ENCODE measurements around the gene LRP4.
"Not testable (repeated sequence)": the region's sequence is repeated elsewhere in the genome, so short reads cannot be mapped to it uniquely, and the experiment has no call there.

LRP4 gene

DNA sequence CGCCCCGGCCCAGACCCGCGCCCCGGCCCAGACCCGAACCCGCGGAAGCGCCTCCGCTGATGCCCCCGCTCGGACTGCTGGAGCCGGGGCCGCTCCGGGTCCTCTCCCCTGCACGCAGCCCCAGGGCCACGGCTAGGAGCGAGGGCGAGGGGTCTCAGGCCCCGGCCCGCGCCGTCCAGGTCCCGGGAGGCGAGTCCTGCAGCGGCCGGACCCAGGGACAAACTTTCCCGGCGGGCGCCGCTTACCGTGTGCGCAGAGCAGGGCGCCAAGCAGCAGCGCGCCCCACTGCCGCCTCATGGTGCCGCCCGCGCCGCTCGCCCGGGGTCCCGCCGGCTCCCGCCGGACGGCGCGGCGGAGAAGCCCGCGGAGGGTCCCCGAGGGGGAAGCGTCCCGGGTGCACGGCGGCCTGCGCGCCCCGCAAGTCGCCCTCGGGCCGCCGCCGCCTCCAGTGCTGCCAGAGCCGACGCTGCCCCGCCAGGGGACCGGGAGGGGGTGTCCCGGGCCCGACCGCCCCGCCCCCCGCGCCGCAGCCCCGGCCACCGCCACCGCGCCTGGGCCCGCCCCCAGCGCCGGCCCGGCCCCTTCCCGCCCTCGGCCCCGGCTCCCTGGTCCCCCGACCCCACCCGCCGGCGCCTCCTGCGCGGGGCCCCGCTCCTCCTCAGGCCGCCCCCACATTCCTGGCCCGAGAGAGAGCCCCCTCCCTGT is at the start of gene LRP4:
LRP4 (minus strand) TSS at position 468 of the 705 bp plus-strand sequence; CDS start at position 297, 171 bp downstream.
- peak; percentile 55 for DNase-seq

DNA sequence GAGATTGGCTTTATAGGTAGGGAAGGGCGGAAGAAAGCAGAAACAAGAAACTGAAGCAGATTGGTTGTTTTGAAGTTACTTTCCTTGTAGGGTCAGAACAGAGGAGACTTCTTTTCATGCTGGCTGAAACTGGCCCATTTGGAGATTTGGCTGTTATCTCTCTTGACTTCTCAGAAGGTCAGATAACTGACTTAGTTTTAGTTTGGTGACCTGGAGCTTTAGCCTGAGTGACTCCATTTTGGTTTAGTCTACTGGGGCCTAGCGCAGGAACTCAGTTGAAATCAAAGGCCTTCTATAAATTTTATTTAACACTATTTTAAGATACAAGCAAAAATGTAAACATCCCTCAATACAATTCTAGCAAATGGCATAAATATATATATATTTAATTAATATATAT is 49.6 kb upstream of the LRP4 start:
- DNase-seq, result no peak

- DNase-seq, result no peak
These were observed 48.4 kb upstream of the LRP4 start for GRCh38 chr11:46966773-46967172.

- DNase-seq, result no peak
These were observed 45.5 kb upstream of the LRP4 start for GRCh38 chr11:46963844-46964243.

GRCh38 chr11:46961886-46962285 is 43.5 kb upstream of the LRP4 start:
- not testable (repeated sequence) for DNase-seq

- no peak for DNase-seq
These were observed 42.7 kb upstream of the LRP4 start for GRCh38 chr11:46961041-46961440.

DNA sequence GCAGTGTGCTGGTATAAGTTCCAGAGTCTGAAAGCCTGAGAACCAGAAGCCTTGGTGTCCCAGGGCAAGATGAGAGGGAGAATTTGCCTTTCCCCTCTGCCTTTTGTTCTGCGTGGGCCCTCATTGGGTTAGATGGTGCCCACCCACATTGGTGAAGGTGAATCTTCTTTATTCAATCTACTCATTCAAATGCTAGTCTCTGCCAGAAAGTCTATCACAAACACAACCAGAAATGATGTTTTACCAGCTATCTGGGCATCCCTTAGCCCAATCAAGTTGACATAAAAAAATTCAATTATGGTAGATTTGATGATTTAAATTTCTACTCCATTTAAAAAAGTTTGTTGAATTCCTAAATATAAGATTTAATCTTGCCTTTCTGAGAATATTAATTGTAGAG is 40.4 kb upstream of the LRP4 start:
- no peak for DNase-seq

GRCh38 chr11:46953093-46953492 is 34.7 kb upstream of the LRP4 start:
- DNase-seq, result no peak

DNA sequence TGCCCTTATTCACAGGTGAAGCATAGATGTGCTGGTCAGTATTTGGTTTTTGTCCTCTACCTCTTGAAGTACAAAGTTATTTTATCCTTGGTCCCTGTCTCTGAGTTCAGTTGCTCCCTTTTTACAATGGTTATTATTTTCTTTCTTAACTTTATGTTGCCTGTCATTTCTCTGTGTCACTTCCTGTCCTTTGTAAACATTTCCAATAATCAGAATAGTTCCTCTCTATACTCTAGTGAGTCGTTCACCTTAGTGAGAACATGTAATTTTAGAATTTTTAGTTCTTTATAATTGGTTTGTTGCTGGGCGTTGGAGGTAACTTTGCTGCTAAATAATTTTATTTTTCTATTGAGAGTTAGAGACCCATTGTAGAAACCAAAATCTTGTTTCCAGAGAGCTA is 34.2 kb upstream of the LRP4 start:
- DNase-seq, result no peak

GRCh38 chr11:46951864-46952263 is 33.5 kb upstream of the LRP4 start:
- no peak for DNase-seq

GRCh38 chr11:46949297-46949696 is 30.9 kb upstream of the LRP4 start:
- DNase-seq, result no peak

DNA sequence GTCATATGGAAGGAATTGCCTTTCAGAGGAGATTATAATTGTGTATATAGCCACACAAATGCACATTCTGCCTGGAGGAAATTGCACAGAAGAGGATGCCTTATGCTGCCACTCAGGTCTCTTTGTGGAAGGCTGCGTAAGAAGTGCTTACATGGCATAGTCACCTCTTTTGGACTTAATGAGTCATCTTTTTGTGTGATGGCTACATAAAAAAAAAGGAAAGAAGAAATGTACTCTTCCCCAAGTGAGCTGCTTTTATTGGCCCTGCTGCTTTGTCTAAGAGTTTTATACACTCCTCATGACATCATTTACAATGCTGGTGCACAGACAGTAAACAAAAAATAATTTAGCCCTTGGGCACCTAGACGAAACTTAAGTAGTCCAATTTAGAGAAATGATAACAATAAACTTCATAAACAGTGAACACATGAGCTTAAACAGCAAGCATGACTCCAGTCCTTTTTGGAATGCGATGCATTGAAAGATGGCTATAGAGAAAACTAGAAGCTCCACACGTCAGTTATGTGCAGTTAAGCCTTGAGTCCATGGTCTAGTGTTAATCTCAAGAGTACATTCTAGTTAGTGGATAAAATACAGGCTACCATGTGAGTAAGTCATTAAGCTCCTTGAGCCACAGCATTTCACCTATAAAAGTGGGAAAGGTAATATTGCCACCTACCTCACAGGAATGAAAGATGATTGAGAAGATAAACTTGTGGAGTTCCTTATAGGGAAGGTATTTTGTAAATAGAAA is 30.2 kb upstream of the LRP4 start:
- peak; percentile 84 for DNase-seq

- DNase-seq, result no peak
These were observed 29.2 kb upstream of the LRP4 start for GRCh38 chr11:46947399-46948077.

DNA sequence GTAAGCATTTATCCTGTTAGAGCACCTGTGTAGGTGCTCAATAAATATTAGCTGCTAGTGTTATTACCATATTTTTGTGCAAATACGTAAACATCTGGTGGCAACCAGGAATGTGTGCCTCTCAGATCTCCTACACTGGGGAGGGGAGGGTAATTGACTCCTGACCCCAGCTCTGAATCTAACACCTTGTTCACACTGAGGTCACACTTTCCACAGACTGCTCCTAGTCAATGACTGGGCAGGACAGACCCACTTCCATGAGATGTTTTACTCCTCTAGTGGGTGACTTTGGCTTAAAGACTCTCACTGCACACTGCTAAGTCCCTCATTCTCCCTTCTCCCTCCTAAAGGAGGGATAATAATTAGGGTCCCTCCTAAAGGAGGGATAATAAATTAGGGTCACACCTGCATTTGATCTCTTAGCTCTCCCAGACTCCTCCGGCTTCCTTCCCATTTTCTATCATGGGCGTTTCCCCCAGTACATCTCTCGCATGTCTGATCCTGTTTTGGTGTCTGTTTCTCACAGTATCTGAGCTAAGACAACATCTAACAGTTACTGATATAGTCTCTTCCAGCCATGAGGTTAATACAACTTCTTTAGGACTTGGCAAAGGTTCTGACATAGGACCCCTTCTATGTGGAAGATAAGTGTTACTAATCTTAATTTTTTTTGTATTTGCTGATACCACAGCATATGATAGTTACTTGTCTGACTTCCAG is 26.2 kb upstream of the LRP4 start:
- no peak for DNase-seq

DNA sequence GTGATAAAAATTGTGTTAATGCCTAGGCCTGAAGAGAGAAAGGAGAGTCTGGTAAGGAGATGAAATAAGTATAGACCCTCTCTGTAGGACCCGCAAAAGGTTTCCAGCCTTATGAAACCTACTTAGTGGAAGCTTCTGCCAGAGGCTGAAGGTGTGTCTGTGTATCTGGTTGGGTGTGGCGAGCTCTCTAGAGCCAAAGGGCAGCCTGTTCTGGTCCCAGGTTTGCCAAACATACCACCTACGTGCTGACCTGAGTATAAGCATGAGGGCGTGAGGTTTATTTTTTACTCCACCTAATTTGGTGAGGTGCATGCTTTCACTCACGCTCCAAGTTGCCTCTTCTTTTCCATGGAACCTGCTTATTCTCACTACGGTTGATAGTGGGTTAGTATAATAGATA is 23.8 kb upstream of the LRP4 start:
- no peak for DNase-seq

DNA sequence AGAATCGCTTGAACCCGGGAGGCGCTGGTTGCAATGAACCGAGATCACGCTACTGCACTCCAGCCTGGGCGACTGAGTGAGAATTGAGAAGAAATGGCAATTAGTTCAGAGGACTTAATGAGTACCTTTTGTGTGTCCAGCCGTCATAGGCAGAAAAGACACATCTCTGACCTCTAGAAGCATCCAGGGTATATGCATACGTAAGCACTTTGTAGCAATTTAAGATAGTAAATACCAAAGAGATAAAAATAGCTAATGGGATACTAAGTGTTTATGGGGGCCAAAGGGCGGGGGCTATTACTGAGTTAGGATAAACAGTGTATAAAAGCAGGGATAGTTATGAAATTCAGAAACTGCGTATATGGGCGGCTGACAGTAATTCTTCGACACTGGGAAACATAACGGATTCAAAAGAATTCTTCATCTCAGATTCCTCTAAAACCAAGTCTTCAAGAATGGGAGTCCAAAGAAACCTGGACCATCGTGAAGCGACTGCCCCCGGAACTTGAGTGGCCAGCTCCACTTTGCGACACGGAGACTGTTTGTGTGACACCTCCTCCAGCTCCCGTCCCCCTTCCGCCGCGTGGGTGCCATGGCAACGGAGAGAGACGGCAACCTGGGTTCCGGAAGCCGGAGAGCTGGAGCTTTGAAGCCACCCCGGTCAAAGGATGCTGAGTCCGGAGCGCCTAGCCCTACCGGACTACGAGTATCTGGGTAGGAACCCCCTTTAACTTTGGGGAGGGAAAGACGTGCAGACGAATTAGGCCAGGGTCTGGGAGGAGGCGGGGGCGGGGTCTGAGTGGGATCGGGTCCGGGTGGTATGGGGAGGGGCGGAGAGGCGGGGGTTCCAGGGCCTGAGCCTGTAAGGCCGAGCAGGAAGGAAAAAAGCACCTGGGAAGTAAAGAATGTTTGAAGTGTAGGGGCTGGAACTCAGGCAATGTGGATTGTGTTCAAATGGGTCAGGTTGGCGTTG is 18.1 kb upstream of the LRP4 start, which contains the start of gene CSTPP1:
CSTPP1 (plus strand) TSS at position 624 of the 973 bp plus-strand sequence; CDS start at position 669, 45 bp downstream.
- DNase-seq, result peak; percentile 93

DNA sequence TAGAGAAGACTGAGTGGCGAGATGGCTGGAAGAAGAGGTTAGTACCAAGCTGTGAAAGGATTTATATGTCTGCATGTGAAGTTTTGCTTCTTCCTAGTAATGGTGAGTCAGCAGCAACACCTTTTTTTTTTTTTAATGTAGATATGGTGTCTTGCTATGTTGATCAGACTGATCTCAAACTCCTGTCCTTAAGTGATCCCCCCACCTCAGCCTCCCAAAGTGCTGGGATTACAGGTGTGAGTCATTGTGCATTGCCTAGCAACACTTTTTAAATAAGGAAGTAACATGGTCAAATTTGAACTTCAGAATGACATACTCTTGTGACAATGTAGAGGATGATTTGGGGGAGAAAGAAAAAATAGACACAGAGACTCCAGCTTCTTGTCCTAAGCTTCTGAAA is 11.7 kb upstream of the LRP4 start:
- peak; percentile 29 for DNase-seq

GRCh38 chr11:46928701-46929100 is 10.4 kb upstream of the LRP4 start:
- not testable (repeated sequence) for DNase-seq

GRCh38 chr11:46927928-46928327 is 9.6 kb upstream of the LRP4 start:
- DNase-seq, result not testable (repeated sequence)

GRCh38 chr11:46920755-46921154 is 2.4 kb upstream of the LRP4 start:
- peak; percentile 97 for DNase-seq

- no peak for DNase-seq
These were observed 601 bp upstream of the LRP4 start for GRCh38 chr11:46918788-46919513.
